Osteoblast (primary cell): ENCODE results near the gene OSBPL1A. TPM values are rescaled to one million over a fixed set of nuclear protein-coding genes. Genes with fewer than 3 reads are reported as not detected.

Experiments
- DNase-seq: peaks from one replicate; pipeline ENCODE4 v3.0.0; 2011; ENCODE audit warnings: low spot score, mixed read lengths; ENCODE audit not compliant: insufficient read length; ENCODE audit errors: missing footprints
- H2AFZ ChIP-seq: 2 replicates; pipeline ENCODE4 v1.6.0; 2011; ENCODE audit warnings: mild to moderate bottlenecking, low read length
- H3K27ac ChIP-seq: 2 replicates; pipeline ENCODE4 v1.5.1; 2011; ENCODE audit warnings: mild to moderate bottlenecking, low read depth, low read length, moderate library complexity
- H3K27me3 ChIP-seq: 2 replicates; pipeline ENCODE4 v1.6.0; 2012; ENCODE audit warnings: mild to moderate bottlenecking, control low read depth, inconsistent platforms, low read length, moderate library complexity; ENCODE audit not compliant: insufficient read depth
- H3K36me3 ChIP-seq: 2 replicates; pipeline ENCODE4 v1.5.1; 2011; ENCODE audit warnings: mild to moderate bottlenecking, low read length, control low read depth, moderate library complexity; ENCODE audit not compliant: insufficient read depth
- H3K4me1 ChIP-seq: 2 replicates; pipeline ENCODE4 v1.5.1; 2011; ENCODE audit warnings: mild to moderate bottlenecking, low read length, control low read depth, moderate library complexity; ENCODE audit not compliant: insufficient read depth
- H3K4me2 ChIP-seq: 2 replicates; pipeline ENCODE4 v1.6.0; 2011; ENCODE audit warnings: mild to moderate bottlenecking, low read length; ENCODE audit not compliant: insufficient read depth
- H3K4me3 ChIP-seq: fragments of 200-600 bp; sonication (generic); 3 replicates; pipeline ENCODE4 v1.5.1; 2012; ENCODE audit warnings: mild to moderate bottlenecking, low read length, inconsistent platforms; ENCODE audit not compliant: insufficient read depth
- H3K79me2 ChIP-seq: 2 replicates; pipeline ENCODE4 v1.6.0; 2012; ENCODE audit warnings: mild to moderate bottlenecking, low read length, control low read depth, inconsistent platforms; ENCODE audit not compliant: insufficient read depth
- H3K9me3 ChIP-seq: 2 replicates; pipeline ENCODE4 v1.5.1; 2011; ENCODE audit warnings: low read depth, low read length, control low read depth
- H4K20me1 ChIP-seq: 2 replicates; pipeline ENCODE4 v1.6.0; 2012; ENCODE audit warnings: mild to moderate bottlenecking, low read length, control low read depth; ENCODE audit not compliant: insufficient read depth
- CTCF ChIP-seq: IDR thresholded peaks from 2 replicates; pipeline ENCODE4 v1.5.1; 2011; ENCODE audit warnings: mild to moderate bottlenecking, low read depth, low read length, moderate library complexity; ENCODE audit errors: extremely low read depth
- total RNA-seq: library from RNA; depleted of rRNA; stranded (reverse); fragments of >200 nt; gene quantifications from 2 replicates; pipeline ENCODE4 v1.2.3, GENCODE V29; 2012

The OSBPL1A gene
- total RNA-seq, 1 donor, result 51.8 TPM

- Histone ChIP-seq H3K27me3 (peaks cover 15% of the 10 kb centered on the region), H2AFZ (no peak overlapping the region), H3K27ac (no peak overlapping the region), H3K4me3 (peak overlapping the region; percentile 86), H3K79me2 (peaks cover 14% of the 10 kb centered on the region), H3K9me3 (no peaks in the 10 kb centered on the region), H3K4me2 (peak overlapping the region; percentile 94), H3K4me1 (peaks cover 16% of the 10 kb centered on the region), H3K36me3 (peaks cover 7% of the 10 kb centered on the region), H4K20me1 (no peaks in the 10 kb centered on the region)
- TF ChIP-seq CTCF, result no peak
- peak; percentile 55 for DNase-seq
Measured at GRCh38 chr18:24427484-24427883, 29.9 kb upstream of the OSBPL1A start.

DNA sequence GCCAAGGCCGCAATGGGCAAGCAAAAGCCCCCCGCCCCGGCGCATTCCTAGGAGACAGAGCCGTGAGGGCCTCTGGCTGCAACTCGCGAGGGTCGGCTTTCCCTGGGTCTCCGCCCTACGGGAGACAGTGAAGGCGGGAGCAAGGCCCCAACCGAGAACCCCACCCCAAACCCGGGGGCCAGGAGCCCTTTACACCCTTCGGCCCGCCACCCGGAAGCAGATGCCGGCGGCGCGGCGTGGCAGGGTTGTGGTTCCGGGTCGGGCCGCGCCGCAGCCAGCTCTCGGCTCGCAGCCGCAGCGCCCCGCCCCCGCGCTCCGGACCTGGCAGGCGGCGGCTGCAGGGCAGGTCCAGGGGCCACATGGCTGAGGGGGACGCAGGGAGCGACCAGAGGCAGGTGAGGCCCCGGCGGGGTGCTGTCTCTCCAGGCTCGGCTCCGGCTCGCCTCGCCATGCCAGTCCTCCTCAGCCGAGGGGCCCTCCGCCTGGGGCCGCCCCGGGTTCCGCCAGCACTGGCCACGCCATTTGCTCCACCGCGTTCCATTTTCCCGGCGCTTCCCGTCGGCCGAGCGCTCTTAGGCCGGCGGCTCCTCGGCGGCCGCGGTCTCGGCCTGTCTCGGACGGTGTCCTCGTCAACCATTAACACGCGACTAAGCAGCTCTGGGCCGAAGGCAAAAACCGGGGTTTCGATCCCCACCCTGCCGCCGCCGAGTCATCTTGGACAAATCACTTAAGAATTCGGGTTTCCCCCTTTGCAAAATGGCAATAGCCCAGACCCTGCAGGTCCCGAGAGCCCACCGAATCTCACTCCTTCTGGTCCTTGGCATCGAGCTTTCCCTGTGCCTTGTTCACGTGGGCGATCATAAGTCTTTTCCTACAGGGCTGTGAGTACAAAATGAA lies 29.0 kb upstream of the OSBPL1A start, which contains the start of gene IMPACT:
Gene IMPACT (plus strand): TSS at position 273 of the 897 bp plus-strand sequence. CDS start 87 bp downstream, at position 360.
- no peaks in the 10 kb centered on the region for H3K9me3 ChIP-seq
- no peaks in the 10 kb centered on the region for H4K20me1 ChIP-seq
- H3K4me2 ChIP-seq, result peak within 1 kb of the TSS; percentile 94
- DNase-seq, result peak; percentile 97
- peaks cover 16% of the 10 kb centered on the region for H3K4me1 ChIP-seq
- peaks cover 23% of the 10 kb centered on the region for H3K27me3 ChIP-seq
- TF ChIP-seq CTCF, result no peak
- peak within 1 kb of the TSS; percentile 99 for H2AFZ ChIP-seq
- H3K36me3 ChIP-seq, result peaks cover 4% of the 10 kb centered on the region
- H3K4me3 ChIP-seq, result peak within 1 kb of the TSS; percentile 86
- H3K27ac ChIP-seq, result peak within 1 kb of the TSS; percentile 76
- peaks cover 14% of the 10 kb centered on the region for H3K79me2 ChIP-seq

- peak overlapping the region; percentile 86 for H3K4me3 ChIP-seq
- TF ChIP-seq CTCF, result no peak
- H3K4me1 ChIP-seq, result peaks cover 16% of the 10 kb centered on the region
- peaks cover 14% of the 10 kb centered on the region for H3K79me2 ChIP-seq
- no peaks in the 10 kb centered on the region for H4K20me1 ChIP-seq
- peaks cover 27% of the 10 kb centered on the region for H3K27me3 ChIP-seq
- no peaks in the 10 kb centered on the region for H3K9me3 ChIP-seq
- H3K27ac ChIP-seq, result peak overlapping the region; percentile 76
- H3K4me2 ChIP-seq, result peak overlapping the region; percentile 94
- peaks cover 1% of the 10 kb centered on the region for H3K36me3 ChIP-seq
- H2AFZ ChIP-seq, result peak overlapping the region; percentile 99
- no peak for DNase-seq
Measured at GRCh38 chr18:24426073-24426397, 28.4 kb upstream of the OSBPL1A start.

- H3K4me1 ChIP-seq, result peaks cover 5% of the 10 kb centered on the region
- H3K4me3 ChIP-seq, result no peak overlapping the region
- TF ChIP-seq CTCF, result no peak
- H3K27me3 ChIP-seq, result peaks cover 39% of the 10 kb centered on the region
- H3K9me3 ChIP-seq, result no peaks in the 10 kb centered on the region
- H3K4me2 ChIP-seq, result no peak overlapping the region
- H2AFZ ChIP-seq, result no peak overlapping the region
- H3K27ac ChIP-seq, result no peak overlapping the region
- DNase-seq, result no peak
- H3K79me2 ChIP-seq, result peaks cover under 1% of the 10 kb centered on the region
- no peaks in the 10 kb centered on the region for H4K20me1 ChIP-seq
- H3K36me3 ChIP-seq, result no peaks in the 10 kb centered on the region
Measured at GRCh38 chr18:24421831-24422230, 24.2 kb upstream of the OSBPL1A start.
